HepG2 (cell line): Measurements from ENCODE around the gene ADORA2B. TPM values are rescaled to one million over a fixed set of nuclear protein-coding genes. Genes with fewer than 3 reads are reported as not detected.

ENCODE experiments used
- ATAC-seq: fragments of 200-7000 bp; cut with Tn5 transposase; 3 replicates; pipeline ENCODE4 v1.9.1; 2020; ENCODE audit warnings: mild to moderate bottlenecking, moderate library complexity
- BruUV-seq: library from RNA; stranded (reverse); fragments of 400-500 nt; replicated peaks from 2 replicates; lab custom pipeline; 2021; lab: Mats Ljungman, UMichigan
- CTCF ChIA-PET: fragments of 300-600 bp; formaldehyde crosslinking; extraction: SDS; loops from one replicate; lab custom pipeline; 2021; ENCODE audit warnings: low total read pairs, inconsistent platforms, low intra/inter-chr PET ratio; lab: Yijun Ruan, JAX
- POLR2A ChIA-PET: fragments of 350-600 bp; sonication (Branson Sonifier 250); formaldehyde crosslinking; loops from one replicate; lab custom pipeline; 2020; ENCODE audit warnings: antibody characterized with exemption, inconsistent platforms; lab: Yijun Ruan, JAX
- DNase-seq: peaks from one replicate; pipeline ENCODE4 v3.0.0-alpha.2; 2015; ENCODE audit warnings: low spot score
- FAIRE-seq: peaks from 3 replicates; lab custom pipeline; 2011; peaks lifted over from hg19 to GRCh38; lab: Jason Lieb, UNC
- H2AFZ ChIP-seq: one replicate; pipeline ENCODE4 v1.6.1; 2011; ENCODE audit warnings: low read length, inconsistent platforms
- H3K27ac ChIP-seq: fragments of 300-600 bp; 3 replicates; pipeline ENCODE4 v1.8.0; 2011; ENCODE audit warnings: mixed run types, mild to moderate bottlenecking, mixed read lengths, low read length, inconsistent platforms; ENCODE audit not compliant: insufficient read depth; ENCODE audit errors: extremely low read length
- H3K27me3 ChIP-seq, 2 experiments: fragments of 200-600 bp in 1 of 2; 2 replicates in 1 of 2; 3 replicates in 1 of 2; pipeline versions ENCODE4 v1.6.0 to v1.8.0; 2011; ENCODE audit warnings: low read length in 2 of 2, mild to moderate bottlenecking in 2 of 2, moderate library complexity in 2 of 2, inconsistent platforms in 1 of 2; ENCODE audit not compliant: insufficient read depth in 2 of 2, control insufficient read depth in 1 of 2
- H3K36me3 ChIP-seq, 2 experiments: fragments of 200-600 bp in 1 of 2; replicated peaks in 1 of 2; 2 replicates in 1 of 2; 3 replicates in 1 of 2; pipeline versions ENCODE4 v1.5.1 to v1.8.0; 2011; ENCODE audit warnings: low read length in 2 of 2, inconsistent platforms in 1 of 2; ENCODE audit not compliant: insufficient read depth in 2 of 2, control insufficient read depth in 1 of 2
- H3K4me1 ChIP-seq: 2 replicates; pipeline ENCODE4 v1.5.1; 2012; ENCODE audit warnings: low read length, inconsistent platforms; ENCODE audit not compliant: insufficient read depth
- H3K4me2 ChIP-seq: 2 replicates; pipeline ENCODE4 v1.6.0; 2011; ENCODE audit warnings: low read depth, low read length, inconsistent platforms
- H3K4me3 ChIP-seq, 3 experiments: fragments of 200-600 bp in 1 of 3; sonication (generic), shearing (Covaris generic) in 1 of 3; replicated peaks in 1 of 3; 2 replicates each; pipeline ENCODE4 v1.5.1; 2011 to 2016; ENCODE audit warnings: low read length in 3 of 3, inconsistent platforms in 2 of 3, low read depth in 2 of 3, mild to moderate bottlenecking in 2 of 3, control low read depth in 1 of 3, mixed read lengths in 1 of 3; ENCODE audit not compliant: insufficient read depth in 1 of 3
- H3K79me2 ChIP-seq: one replicate; pipeline ENCODE4 v1.6.1; 2011; ENCODE audit warnings: low read length, inconsistent platforms; ENCODE audit not compliant: insufficient read depth
- H3K9ac ChIP-seq: 2 replicates; pipeline ENCODE4 v1.6.0; 2011; ENCODE audit warnings: mild to moderate bottlenecking, low read depth, low read length, inconsistent platforms; ENCODE audit not compliant: insufficient read depth
- H3K9me3 ChIP-seq: 2 replicates; pipeline ENCODE4 v1.5.1; 2012; ENCODE audit warnings: mild to moderate bottlenecking, low read length
- H4K20me1 ChIP-seq: 2 replicates; pipeline ENCODE4 v1.6.0; 2011; ENCODE audit warnings: inconsistent platforms, mild to moderate bottlenecking, low read length, moderate library complexity; ENCODE audit not compliant: insufficient read depth
- ARID3A ChIP-seq: IDR thresholded peaks from 2 replicates; pipeline ENCODE4 v1.6.1; 2012; ENCODE audit warnings: low read depth, low read length, improper control_type of control experiment
- CBFB ChIP-seq: sonication (generic); formaldehyde crosslinking; IDR thresholded peaks from 2 replicates; pipeline ENCODE4 v1.4.0; 2020; ENCODE audit warnings: missing genetic modification reagents
- EHMT2 ChIP-seq: fragments of 200-600 bp; sonication (generic); IDR thresholded peaks from 2 replicates; pipeline ENCODE4 v1.7.0; 2017; ENCODE audit warnings: antibody characterized with exemption, low read depth, low read length, borderline replicate concordance
- EZH2 ChIP-seq: conservative IDR thresholded peaks from 2 replicates; pipeline ENCODE4 v1.6.1; 2012; ENCODE audit warnings: mild to moderate bottlenecking, low read depth, low read length, moderate library complexity
- FOXP1 ChIP-seq, 2 experiments: fragments of 450-650 bp in 1 of 2; IDR thresholded peaks; 2 replicates each; pipeline ENCODE4 v1.6.1; 2017 to 2018; ENCODE audit warnings: antibody characterized with exemption in 1 of 2
- HNF1B ChIP-seq: sonication (generic); formaldehyde crosslinking; IDR thresholded peaks from 2 replicates; pipeline ENCODE4 v1.5.1; 2020; ENCODE audit warnings: mild to moderate bottlenecking, moderate library complexity, missing genetic modification reagents
- MXD4 ChIP-seq: IDR thresholded peaks from 2 replicates; pipeline ENCODE4 v1.6.1; 2016; ENCODE audit warnings: mild to moderate bottlenecking, missing biosample characterization, missing genetic modification reagents
- NFIC ChIP-seq: IDR thresholded peaks from 2 replicates; pipeline ENCODE4 v1.6.1; 2012; ENCODE audit warnings: mild to moderate bottlenecking, low read length, inconsistent platforms
- PRMT3 ChIP-seq: sonication (generic); formaldehyde crosslinking; IDR thresholded peaks from 2 replicates; pipeline ENCODE4 v1.8.1; 2022; ENCODE audit warnings: low read depth, mild to moderate bottlenecking, moderate library complexity, missing genetic modification reagents, borderline replicate concordance
- PRPF4 ChIP-seq: fragments of 200-400 bp; formaldehyde crosslinking; IDR thresholded peaks from 2 replicates; pipeline ENCODE4 v1.6.1; 2016; ENCODE audit warnings: low read length, low read depth; ENCODE audit not compliant: poor library complexity, severe bottlenecking
- THRA ChIP-seq: sonication (generic); formaldehyde crosslinking; IDR thresholded peaks from 2 replicates; pipeline ENCODE4 v1.4.0; 2020; ENCODE audit warnings: missing genetic modification reagents, borderline replicate concordance
- ZBTB38 ChIP-seq: sonication (generic); formaldehyde crosslinking; IDR thresholded peaks from 2 replicates; pipeline ENCODE4 v1.5.1; 2020; ENCODE audit warnings: mild to moderate bottlenecking, missing genetic modification reagents
- ZNF160 ChIP-seq: sonication (generic); formaldehyde crosslinking; IDR thresholded peaks from 2 replicates; pipeline ENCODE4 v1.8.0; 2022; ENCODE audit warnings: mild to moderate bottlenecking, inconsistent platforms, missing genetic modification reagents
- ZNF234 ChIP-seq: sonication (generic); formaldehyde crosslinking; conservative IDR thresholded peaks from 2 replicates; pipeline ENCODE4 v1.5.1; 2020; ENCODE audit warnings: mild to moderate bottlenecking, missing genetic modification reagents
- ZNF513 ChIP-seq: sonication (generic); formaldehyde crosslinking; conservative IDR thresholded peaks from 2 replicates; pipeline ENCODE4 v1.5.0; 2020; ENCODE audit warnings: missing genetic modification reagents
- WGBS: methylation state at CpG from one replicate; pipeline ENCODE4 v1.1.6; 2017; ENCODE audit warnings: low lambda C conversion rate; 5-methylcytosine and 5-hydroxymethylcytosine counted together
- in situ Hi-C: cut with HindIII; loops from 2 replicates; pipeline ENCODE4 v1.10.0; 2017; ENCODE audit warnings: low pct_unique_long_range_greater_than_20kb; ENCODE audit not compliant: extremely low pct_ligation_motif_present
- intact Hi-C: fragments of 100-400 bp; cut with micrococcal nuclease; formaldehyde crosslinking; loops from one replicate; pipeline ENCODE4 v1.10.0; 2022; ENCODE audit not compliant: unreplicated experiment
- polyA plus RNA-seq, 8 experiments: library from polyadenylated mRNA; depleted of rRNA in 3 of 8; stranded (reverse) in 7 of 8; unstranded in 1 of 8; fragments of >200 nt; fragmentation: Illumina TruSeq in 4 of 8; extraction: Trizol in 4 of 8; gene quantifications; 2 replicates each; pipeline versions ENCODE4 v1.2.1 to v1.2.3, GENCODE V29; 2011 to 2016; ENCODE audit warnings: low read depth in 4 of 8, missing spikeins in 1 of 8, mixed read lengths in 1 of 8; ENCODE audit not compliant: insufficient read depth in 1 of 8
- total RNA-seq, 5 experiments: library from RNA; depleted of rRNA; stranded (reverse); fragments of >200 nt; fragmentation: Illumina TruSeq; extraction: Trizol; gene quantifications; 2 replicates each; pipeline ENCODE4 v1.2.3, GENCODE V29; 2016; ENCODE audit warnings: low read depth in 1 of 5

The ADORA2B gene
- total and polyA plus RNA-seq, 2 of the 13 experiments (the other 11 are each of a cell fraction or from before 2014, with no cell fraction given): 10.4 to 20.0 TPM

- Histone ChIP-seq H3K27me3 (no peaks in the 10 kb centered on the region; a peak in 3 of 5 replicates), H3K27ac (no peak overlapping the region), H3K9ac (peak overlapping the region; percentile 44), H3K79me2 (peaks cover 28% of the 10 kb centered on the region), H3K36me3 (0 out of 5 replicates have a peak, but pooled peaks cover 0 to 3% of the 10 kb centered on the region in 2 experiments), H3K4me3 (peak overlapping the region; percentile 66 to 83 (median 79); a peak in 5 of 6 replicates), H2AFZ (no peak overlapping the region), H4K20me1 (no peaks in the 10 kb centered on the region), H3K4me2 (peak overlapping the region; percentile 100), H3K9me3 (no peaks in the 10 kb centered on the region), H3K4me1 (peaks cover 46% of the 10 kb centered on the region)
- no peak for ATAC-seq
- POLR2A ChIA-PET: interaction anchor here (2.5 to 2.6 kb wide), 2 partner anchors 22 to 55 kb away, joined by 12 to 18 read pairs; partner anchors contain the start of genes TTC19 and ZSWIM7
- 67% methylated on average over 21 of the region's 40 CpGs for WGBS
- in situ Hi-C loops: loop anchor here (25.0 kb wide), 1 partner anchor 107 kb away; no protein-coding TSS in a partner anchor
- no peak for DNase-seq
- intact Hi-C loops: loop anchor here (2.0 kb wide), 2 partner anchors 55 to 115 kb away; partner anchors contain the start of genes TTC19 and ZSWIM7
- no TSS peak for BruUV-seq
- no peak for FAIRE-seq
- CTCF ChIA-PET: interaction anchor here (1.8 kb wide), 1 partner anchor 55 kb away, joined by 7 read pairs; the partner anchor contains the start of genes TTC19 and ZSWIM7
- no peak for TF ChIP-seq NFIC
- no peak for TF ChIP-seq ARID3A
- TF ChIP-seq ZBTB38 (CRISPR knock-in tag): peak; percentile 33; the same call in 1 of the 2 replicates
- no peak for TF ChIP-seq HNF1B (CRISPR knock-in tag)
- 0 out of 2 replicates have a peak, but pooled peaks have one; percentile 11 for TF ChIP-seq CBFB (CRISPR knock-in tag)
- no peak for TF ChIP-seq THRA (CRISPR knock-in tag)
- no peak for TF ChIP-seq PRMT3
- TF ChIP-seq ZNF160 (CRISPR knock-in tag): no peak
- TF ChIP-seq PRPF4: peak; percentile 33
- TF ChIP-seq ZNF234: 0 out of 2 replicates have a peak, but pooled peaks have one; percentile 17
- TF ChIP-seq EHMT2: no peak
- TF ChIP-seq ZNF513 (CRISPR knock-in tag): no peak
- TF ChIP-seq EZH2: no peak
- no peak for TF ChIP-seq FOXP1 (IDR thresholded peaks at IDR 0.05)
- no peak for TF ChIP-seq FOXP1 (CRISPR knock-in tag; IDR thresholded peaks at IDR 0.05)
- TF ChIP-seq MXD4 (CRISPR knock-in tag): no peak
Observed at GRCh38 chr17:15943971-15944758, 765 bp upstream of the ADORA2B start.
